ENCODE measurements around the gene PLA2G6.

Gene PLA2G6

GRCh38 chr22:38215156-38216038 lies 33.8 kb upstream of the PLA2G6 start:
- in situ Hi-C loops (cut with MboI; ENCODE audit: low sequenced_read_pairs, unreplicated experiment): no loop called here
- no peak for TF ChIP-seq CTCF (IDR thresholded peaks at IDR 0.05; ENCODE audit: borderline replicate concordance, control extremely low read depth, extremely low read depth, insufficient read depth, missing control alignments)
- DNase-seq (ENCODE audit: low spot score): no peak

- no peak for TF ChIP-seq CTCF (IDR thresholded peaks at IDR 0.05; ENCODE audit: borderline replicate concordance, control extremely low read depth, extremely low read depth, insufficient read depth, missing control alignments)
Measured at GRCh38 chr22:38214302-38215056, 32.8 kb upstream of the PLA2G6 start.

GRCh38 chr22:38213990-38214301 lies 32.3 kb upstream of the PLA2G6 start:
- in situ Hi-C loops (cut with MboI; ENCODE audit: low sequenced_read_pairs, unreplicated experiment): no loop called here

More at GRCh38 chr22:38214302-38215056, 32.8 kb upstream of the PLA2G6 start:
- peak; percentile 88 for DNase-seq (ENCODE audit: low spot score)
- in situ Hi-C loops (cut with MboI; ENCODE audit: low sequenced_read_pairs, unreplicated experiment): no loop called here

GRCh38 chr22:38213319-38213989 lies 31.8 kb upstream of the PLA2G6 start:
- peak; percentile 72 for DNase-seq (ENCODE audit: low spot score)
- in situ Hi-C loops (cut with MboI; ENCODE audit: low sequenced_read_pairs, unreplicated experiment): no loop called here

More at GRCh38 chr22:38213990-38214301, 32.3 kb upstream of the PLA2G6 start:
- TF ChIP-seq CTCF (IDR thresholded peaks at IDR 0.05; ENCODE audit: borderline replicate concordance, control extremely low read depth, extremely low read depth, insufficient read depth, missing control alignments): no peak
- DNase-seq (ENCODE audit: low spot score): no peak

GRCh38 chr22:38212442-38212841 lies 30.8 kb upstream of the PLA2G6 start:
- DNase-seq (ENCODE audit: low spot score): no peak
- no peak for TF ChIP-seq CTCF (IDR thresholded peaks at IDR 0.05; ENCODE audit: borderline replicate concordance, control extremely low read depth, extremely low read depth, insufficient read depth, missing control alignments)
- in situ Hi-C loops (cut with MboI; ENCODE audit: low sequenced_read_pairs, unreplicated experiment): no loop called here

More at GRCh38 chr22:38213319-38213989, 31.8 kb upstream of the PLA2G6 start:
- no peak for TF ChIP-seq CTCF (IDR thresholded peaks at IDR 0.05; ENCODE audit: borderline replicate concordance, control extremely low read depth, extremely low read depth, insufficient read depth, missing control alignments)

GRCh38 chr22:38211556-38211955 lies 29.9 kb upstream of the PLA2G6 start:
- no peak for TF ChIP-seq CTCF (IDR thresholded peaks at IDR 0.05; ENCODE audit: borderline replicate concordance, control extremely low read depth, extremely low read depth, insufficient read depth, missing control alignments)
- no peak for DNase-seq (ENCODE audit: low spot score)
- in situ Hi-C loops (cut with MboI; ENCODE audit: low sequenced_read_pairs, unreplicated experiment): no loop called here
